ENCODE results near the gene PCNP.

DNA sequence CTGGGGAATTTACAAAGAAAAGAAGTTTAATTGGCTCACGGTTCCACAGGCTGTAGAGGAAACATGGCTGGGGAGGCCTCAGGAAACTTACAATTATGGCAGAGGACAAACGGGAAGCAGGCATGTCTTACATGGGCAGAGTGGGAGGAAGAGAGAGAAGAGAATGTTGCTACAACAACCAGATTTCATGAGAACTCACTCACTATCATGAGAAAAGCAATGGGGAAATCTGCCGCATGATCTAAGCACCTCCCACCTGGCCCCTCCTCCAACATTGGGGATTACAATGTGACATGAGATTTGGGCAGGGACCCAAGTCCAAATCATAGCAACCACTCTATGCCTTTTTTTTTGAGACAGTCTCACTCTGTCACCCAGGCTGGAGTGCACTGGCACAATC is 28.8 kb downstream of the PCNP start:
- no peak for TF ChIP-seq ELF1 (tag; IDR thresholded peaks at IDR 0.05)
- TF ChIP-seq MEIS2 (IDR thresholded peaks at IDR 0.05; ENCODE audit: partially characterized antibody): no peak
- no peak for TF ChIP-seq CTCF (IDR thresholded peaks at IDR 0.05 in 2 of 3, conservative IDR thresholded peaks at IDR 0.05 in 1 of 3; ENCODE audit: insufficient read depth in 2 of 3, low read depth in 1 of 3, low read length in 3 of 3)
- no peak for TF ChIP-seq PHF20 (IDR thresholded peaks at IDR 0.05; ENCODE audit: partially characterized antibody)
- TF ChIP-seq ZBTB5 (IDR thresholded peaks at IDR 0.05): no peak
- TF ChIP-seq POLR2A (conservative IDR thresholded peaks at IDR 0.05): no peak
- TF ChIP-seq ZNF224 (CRISPR knock-in tag; IDR thresholded peaks at IDR 0.05): no peak
- no peak for TF ChIP-seq ATF1 (CRISPR knock-in tag; IDR thresholded peaks at IDR 0.05)
- TF ChIP-seq ATF1 (tag; IDR thresholded peaks at IDR 0.05): no peak
- no peak for TF ChIP-seq CBFA2T2 (conservative IDR thresholded peaks at IDR 0.05)
- TF ChIP-seq MTF1 (CRISPR knock-in tag; IDR thresholded peaks at IDR 0.05; ENCODE audit: borderline replicate concordance): no peak

Measured in K562 (cell line).